ENCODE measurements around the gene WDR53.

- TF ChIP-seq CTCF (IDR thresholded peaks at IDR 0.05) (no peak), POLR2A (IDR thresholded peaks at IDR 0.05) (no peak)
Measured at GRCh38 chr3:196523841-196524240, 44.5 kb downstream of the WDR53 start.
